T-cell (primary cell): ENCODE measurements around the gene NUBP2. TPM values are rescaled to one million over a fixed set of nuclear protein-coding genes. Genes with fewer than 3 reads are reported as not detected.
"Not testable (repeated sequence)": the region's sequence is repeated elsewhere in the genome, so short reads cannot be mapped to it uniquely, and the experiment has no call there.

Source experiments
- ATAC-seq, 4 experiments: fragments of 200-7000 bp in 3 of 4; fragments of 150-1000 bp in 1 of 4; cut with Tn5 transposase; replicated peaks in 1 of 4; 1 replicate in 3 of 4; 2 replicates in 1 of 4; pipeline ENCODE4 v1.10.0; 2021; ENCODE audit warnings: moderate library complexity in 3 of 4, mild to moderate bottlenecking in 2 of 4, moderate number of reproducible peaks in 1 of 4
- CTCF ChIA-PET, 2 donors: fragments of 300-600 bp; sonication (Branson Sonifier 250); formaldehyde crosslinking; loops; one replicate each; lab custom pipeline; 2022; ENCODE audit warnings: antibody characterized with exemption in 2 of 2; lab: Charles Lee
- POLR2A ChIA-PET, 2 donors: fragments of 300-600 bp; sonication (Branson Sonifier 250); formaldehyde crosslinking; loops; one replicate each; lab custom pipeline; 2022; ENCODE audit warnings: antibody characterized with exemption in 2 of 2; lab: Charles Lee
- DNase-seq, 35 experiments: peaks; one replicate each; pipeline versions ENCODE4 v3.0.0 to v3.0.0-alpha.2; 2013 to 2023
- H3K27ac ChIP-seq: one replicate; pipeline ENCODE4 v1.5.1; 2013; ENCODE audit warnings: low read length
- H3K27me3 ChIP-seq, 2 experiments: replicated peaks in 1 of 2; 1 replicate in 1 of 2; 2 replicates in 1 of 2; pipeline versions ENCODE4 v1.6.1 to v1.7.0; 2013; ENCODE audit warnings: low read length in 1 of 2, mixed read lengths in 1 of 2; ENCODE audit not compliant: control insufficient read depth in 2 of 2, insufficient read depth in 2 of 2; ENCODE audit errors: extremely low read depth in 1 of 2
- H3K36me3 ChIP-seq, 2 donors: 1 replicate in 1 of 2; 2 replicates in 1 of 2; pipeline versions ENCODE4 v1.6.1 to v1.7.0; 2013; ENCODE audit warnings: low read length in 1 of 2; ENCODE audit not compliant: control insufficient read depth in 2 of 2, insufficient read depth in 1 of 2; ENCODE audit errors: extremely low read depth in 1 of 2
- H3K4me1 ChIP-seq, 2 experiments: 1 replicate in 1 of 2; 2 replicates in 1 of 2; pipeline versions ENCODE4 v1.6.1 to v1.7.0; 2013; ENCODE audit warnings: low read length in 2 of 2, mixed read lengths in 1 of 2; ENCODE audit not compliant: insufficient read depth in 2 of 2, control insufficient read depth in 1 of 2; ENCODE audit errors: extremely low read depth in 1 of 2
- H3K4me3 ChIP-seq, 2 donors: 1 replicate in 1 of 2; 2 replicates in 1 of 2; pipeline versions ENCODE4 v1.5.1 to v1.7.0; 2013; ENCODE audit warnings: mild to moderate bottlenecking in 2 of 2, low read length in 1 of 2, moderate library complexity in 1 of 2; ENCODE audit not compliant: control insufficient read depth in 1 of 2; ENCODE audit errors: extremely low read depth in 1 of 2
- H3K9me3 ChIP-seq: 2 replicates; pipeline ENCODE4 v1.7.0; 2013
- H3K27ac Mint-ChIP-seq, 2 donors: one replicate each; pipeline ENCODE4 v1.8.0; 2020 to 2021; ENCODE audit warnings: mild to moderate bottlenecking in 2 of 2, mixed read lengths in 2 of 2
- H3K27me3 Mint-ChIP-seq, 2 donors: one replicate each; pipeline ENCODE4 v1.8.0; 2021 to 2022; ENCODE audit warnings: mixed read lengths in 2 of 2
- H3K36me3 Mint-ChIP-seq: one replicate; pipeline ENCODE4 v1.8.0; 2021; ENCODE audit warnings: mixed read lengths
- H3K4me1 Mint-ChIP-seq, 3 donors: one replicate each; pipeline ENCODE4 v1.8.0; 2020 to 2022; ENCODE audit warnings: mixed read lengths in 3 of 3, mild to moderate bottlenecking in 1 of 3
- H3K4me3 Mint-ChIP-seq, 3 donors: one replicate each; pipeline ENCODE4 v1.8.0; 2020 to 2022; ENCODE audit warnings: mild to moderate bottlenecking in 3 of 3, mixed read lengths in 3 of 3, moderate library complexity in 3 of 3
- H3K9me3 Mint-ChIP-seq, 3 donors: one replicate each; pipeline ENCODE4 v1.8.0; 2020 to 2022; ENCODE audit warnings: mixed read lengths in 3 of 3
- WGBS: methylation state at CpG from one replicate; pipeline ENCODE4 v1.1.5; 2013; ENCODE audit warnings: missing lambda C conversion rate; ENCODE audit not compliant: insufficient coverage; 5-methylcytosine and 5-hydroxymethylcytosine counted together
- total RNA-seq, 35 experiments: library from RNA in 6 of 35; stranded (reverse) in 6 of 35; fragments of 120-200 nt in 1 of 35; gene quantifications; one replicate each; pipeline versions ENCODE4 v1.2.1 to v1.2.4 and lab custom pipeline; 2013 to 2026

Gene NUBP2
- total RNA-seq, 5 donors from 2014 or later (not counting 1 experiment from before 2014, with no cell fraction given), result 41.2 to 77.0 (median 74.3) TPM

DNA sequence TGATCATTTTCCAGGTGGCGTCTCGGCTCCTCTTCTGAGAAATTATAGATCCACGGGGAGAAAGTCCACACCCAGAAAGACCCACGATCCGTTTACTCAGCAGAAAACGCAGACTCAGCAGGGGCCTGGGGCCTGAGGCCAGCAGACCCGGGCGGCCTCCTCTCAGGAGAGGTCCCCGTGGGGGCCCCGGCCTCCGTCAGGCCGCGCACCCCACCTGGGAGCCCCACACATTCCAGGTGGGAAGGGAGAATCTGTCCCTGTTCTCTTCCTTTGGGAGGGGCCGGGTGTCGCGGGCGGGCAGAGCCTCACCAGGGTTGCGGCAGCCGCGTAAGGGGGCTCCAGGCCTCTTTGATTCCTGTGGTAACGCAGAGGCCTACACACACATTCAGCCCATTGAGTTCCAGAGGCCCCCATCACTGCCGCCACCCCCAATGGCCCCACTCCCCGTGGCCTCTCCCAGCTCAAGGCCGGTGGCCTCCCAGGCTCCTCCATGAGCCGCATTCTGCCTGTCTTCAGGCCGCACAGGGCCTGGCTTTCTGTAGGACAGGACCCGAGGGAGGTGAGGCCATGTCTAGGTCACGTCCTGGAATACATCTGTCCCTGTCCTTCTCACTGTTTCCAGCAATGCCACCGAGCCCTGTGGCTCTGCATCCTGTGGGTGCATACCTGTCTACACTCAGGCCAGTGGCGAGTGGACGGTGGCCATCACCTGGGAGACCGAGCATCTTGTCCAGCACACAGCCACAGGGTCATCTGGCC is 12.3 kb downstream of the NUBP2 start:
- H3K36me3 ChIP-seq, result peaks cover 3 to 4% of the 10 kb centered on the region in 2 donors
- ATAC-seq, result no peak

GRCh38 chr16:1799263-1799662 is 16.5 kb downstream of the NUBP2 start:
- ATAC-seq, H3K27me3 ChIP-seq, H3K9me3 ChIP-seq, H3K4me3 ChIP-seq, H3K36me3 ChIP-seq, H3K27ac Mint-ChIP-seq, H3K9me3 Mint-ChIP-seq, H3K4me3 Mint-ChIP-seq, H3K27me3 Mint-ChIP-seq, H3K36me3 Mint-ChIP-seq, DNase-seq, H3K4me1 Mint-ChIP-seq, H3K4me1 ChIP-seq, POLR2A ChIA-PET, H3K27ac ChIP-seq, CTCF ChIA-PET: not testable (repeated sequence)
- WGBS, result no CpG with 5 or more reads among the region's 5 CpGs

More for the DNA sequence above, 12.3 kb downstream of the NUBP2 start:
- Mint-ChIP-seq H3K9me3 (peaks cover 0 to 7% (median 0%) of the 10 kb centered on the region in 3 donors), H3K27me3 (no peaks in the 10 kb centered on the region), H3K4me1 (no peaks in the 10 kb centered on the region), H3K36me3 (peaks cover 3% of the 10 kb centered on the region), H3K4me3 (no peak overlapping the region), H3K27ac (no peak overlapping the region)
- Histone ChIP-seq H3K27ac (no peak overlapping the region), H3K9me3 (no peaks in the 10 kb centered on the region), H3K4me1 (peaks cover 0 to 4% of the 10 kb centered on the region in 2 experiments), H3K4me3 (no peak overlapping the region), H3K27me3 (no peaks in the 10 kb centered on the region)
- CTCF ChIA-PET, result no interaction called here
- POLR2A ChIA-PET, result no interaction called here
- WGBS, result 92% methylated on average over 17 of the region's 32 CpGs
- DNase-seq, result no peak

DNA sequence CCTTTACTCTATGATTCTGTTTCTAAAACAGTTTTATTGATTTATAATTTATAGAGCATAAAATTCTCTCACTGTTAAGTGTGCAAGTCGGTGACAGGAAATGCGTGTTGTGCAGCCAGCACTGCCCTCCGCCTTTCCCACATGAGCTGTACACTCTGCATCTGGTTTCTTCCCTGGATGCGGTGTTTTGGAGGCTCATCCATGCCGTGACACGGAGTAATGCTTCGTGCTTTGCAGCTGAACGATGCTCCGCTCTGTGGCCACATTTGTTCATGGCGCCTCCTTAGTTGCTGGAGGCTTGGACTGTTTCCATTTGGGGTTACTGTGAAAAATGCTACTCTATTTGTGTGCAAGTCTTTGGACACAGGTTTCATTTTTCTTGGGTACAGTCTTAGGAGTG is 17.9 kb downstream of the NUBP2 start:
- no peak overlapping the region for H3K27ac ChIP-seq
- H3K27me3 ChIP-seq, result no peaks in the 10 kb centered on the region
- ChIA-PET CTCF (no interaction called here), POLR2A (no interaction called here)
- H3K36me3 Mint-ChIP-seq, result peaks cover 6% of the 10 kb centered on the region
- H3K36me3 ChIP-seq, result no peaks in the 10 kb centered on the region
- no peaks in the 10 kb centered on the region for H3K4me1 Mint-ChIP-seq
- no peaks in the 10 kb centered on the region for H3K27me3 Mint-ChIP-seq
- DNase-seq, result no peak
- H3K9me3 ChIP-seq, result no peaks in the 10 kb centered on the region
- no peak overlapping the region for H3K27ac Mint-ChIP-seq
- H3K4me3 Mint-ChIP-seq, result no peak overlapping the region
- WGBS, result 90% methylated on average over 10 of the region's 10 CpGs
- no peak overlapping the region for H3K4me3 ChIP-seq
- no peak for ATAC-seq
- peaks cover 0 to 7% (median 0%) of the 10 kb centered on the region in 3 donors for H3K9me3 Mint-ChIP-seq
- no peaks in the 10 kb centered on the region for H3K4me1 ChIP-seq

GRCh38 chr16:1807626-1808025 is 24.9 kb downstream of the NUBP2 start:
- DNase-seq, result no peak
- no peak overlapping the region for H3K4me3 ChIP-seq
- Mint-ChIP-seq H3K36me3 (peaks cover 18% of the 10 kb centered on the region), H3K4me1 (peaks cover 0 to 3% (median 2%) of the 10 kb centered on the region in 3 donors), H3K4me3 (no peak overlapping the region), H3K27me3 (no peaks in the 10 kb centered on the region), H3K27ac (no peak overlapping the region), H3K9me3 (no peaks in the 10 kb centered on the region)
- 97% methylated on average over 6 of the region's 10 CpGs for WGBS
- no peak for ATAC-seq
- no peak overlapping the region for H3K27ac ChIP-seq
- no peaks in the 10 kb centered on the region for H3K27me3 ChIP-seq
- peaks cover 22 to 34% of the 10 kb centered on the region in 2 donors for H3K36me3 ChIP-seq
- ChIA-PET POLR2A (no interaction called here), CTCF (no interaction called here)
- H3K4me1 ChIP-seq, result no peaks in the 10 kb centered on the region
- no peaks in the 10 kb centered on the region for H3K9me3 ChIP-seq

- ChIA-PET CTCF (no interaction called here), POLR2A (no interaction called here)
- Histone ChIP-seq H3K9me3 (no peaks in the 10 kb centered on the region), H3K36me3 (peaks cover 22 to 42% of the 10 kb centered on the region in 2 donors), H3K4me1 (no peaks in the 10 kb centered on the region), H3K4me3 (no peak overlapping the region), H3K27me3 (no peaks in the 10 kb centered on the region), H3K27ac (no peak overlapping the region)
- ATAC-seq (no peak), DNase-seq (no peak)
- Mint-ChIP-seq H3K4me3 (no peak overlapping the region), H3K27me3 (no peaks in the 10 kb centered on the region), H3K9me3 (no peaks in the 10 kb centered on the region), H3K27ac (no peak overlapping the region), H3K36me3 (peaks cover 24% of the 10 kb centered on the region), H3K4me1 (peaks cover 7 to 10% (median 9%) of the 10 kb centered on the region in 3 donors)
- WGBS, result 87% methylated on average over 16 of the region's 18 CpGs
Observed at GRCh38 chr16:1808691-1809090, 25.9 kb downstream of the NUBP2 start.

GRCh38 chr16:1809281-1809801 is 26.6 kb downstream of the NUBP2 start:
- CTCF ChIA-PET, result no interaction called here

More at GRCh38 chr16:1809281-1809801, 26.6 kb downstream of the NUBP2 start:
- DNase-seq, result no peak
- Histone ChIP-seq H3K9me3 (no peaks in the 10 kb centered on the region), H3K27me3 (no peaks in the 10 kb centered on the region), H3K4me1 (no peaks in the 10 kb centered on the region), H3K27ac (no peak overlapping the region), H3K36me3 (peaks cover 22 to 46% of the 10 kb centered on the region in 2 donors), H3K4me3 (no peak overlapping the region)
- no peak overlapping the region for H3K27ac Mint-ChIP-seq
- no peaks in the 10 kb centered on the region for H3K27me3 Mint-ChIP-seq
- H3K4me1 Mint-ChIP-seq, result peaks cover 7 to 10% (median 9%) of the 10 kb centered on the region in 3 donors
- H3K9me3 Mint-ChIP-seq, result no peaks in the 10 kb centered on the region
- peaks cover 26% of the 10 kb centered on the region for H3K36me3 Mint-ChIP-seq
- POLR2A ChIA-PET, result no interaction called here
- 96% methylated on average over 17 of the region's 28 CpGs for WGBS
- H3K4me3 Mint-ChIP-seq, result no peak overlapping the region
- ATAC-seq, result no peak
